Measurements from ENCODE around the gene INPP4A.

Gene INPP4A

DNA sequence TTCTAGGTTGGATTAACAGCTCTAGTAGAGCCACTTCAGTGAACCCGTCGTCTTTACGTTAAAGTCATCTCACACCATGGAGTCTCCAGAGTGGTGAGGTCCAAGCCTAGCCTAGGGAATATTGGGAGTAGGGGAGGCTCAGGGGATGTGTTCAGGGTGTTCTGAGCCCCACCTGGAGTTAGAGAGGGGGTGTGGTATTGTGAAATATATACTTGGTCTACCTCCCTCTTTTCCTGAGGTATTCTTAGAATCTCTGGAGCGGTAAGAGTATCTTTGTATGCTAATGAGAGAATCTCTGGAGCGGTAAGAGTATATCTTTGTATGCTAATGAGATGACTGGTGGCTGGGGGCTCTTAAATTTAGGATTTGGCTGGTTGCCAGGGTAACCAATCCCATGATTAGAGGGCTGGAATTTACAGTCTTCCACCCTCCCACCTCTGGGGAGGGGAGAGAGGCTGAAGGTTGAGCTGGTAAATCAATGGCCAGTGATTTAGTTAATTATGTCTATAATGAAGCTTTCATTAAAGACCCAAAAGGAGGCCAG lies 69.5 kb downstream of the INPP4A start:
- TF ChIP-seq CTCF (IDR thresholded peaks at IDR 0.05; ENCODE audit: extremely low read depth, missing control alignments) = no peak

GRCh38 chr2:98514879-98515249 lies 70.2 kb downstream of the INPP4A start:
- DNase-seq (ENCODE audit: low spot score) = no peak
- no peak for TF ChIP-seq CTCF (IDR thresholded peaks at IDR 0.05; ENCODE audit: extremely low read depth, missing control alignments)

More for the DNA sequence above, 69.5 kb downstream of the INPP4A start:
- no peak for DNase-seq (ENCODE audit: low spot score)

DNA sequence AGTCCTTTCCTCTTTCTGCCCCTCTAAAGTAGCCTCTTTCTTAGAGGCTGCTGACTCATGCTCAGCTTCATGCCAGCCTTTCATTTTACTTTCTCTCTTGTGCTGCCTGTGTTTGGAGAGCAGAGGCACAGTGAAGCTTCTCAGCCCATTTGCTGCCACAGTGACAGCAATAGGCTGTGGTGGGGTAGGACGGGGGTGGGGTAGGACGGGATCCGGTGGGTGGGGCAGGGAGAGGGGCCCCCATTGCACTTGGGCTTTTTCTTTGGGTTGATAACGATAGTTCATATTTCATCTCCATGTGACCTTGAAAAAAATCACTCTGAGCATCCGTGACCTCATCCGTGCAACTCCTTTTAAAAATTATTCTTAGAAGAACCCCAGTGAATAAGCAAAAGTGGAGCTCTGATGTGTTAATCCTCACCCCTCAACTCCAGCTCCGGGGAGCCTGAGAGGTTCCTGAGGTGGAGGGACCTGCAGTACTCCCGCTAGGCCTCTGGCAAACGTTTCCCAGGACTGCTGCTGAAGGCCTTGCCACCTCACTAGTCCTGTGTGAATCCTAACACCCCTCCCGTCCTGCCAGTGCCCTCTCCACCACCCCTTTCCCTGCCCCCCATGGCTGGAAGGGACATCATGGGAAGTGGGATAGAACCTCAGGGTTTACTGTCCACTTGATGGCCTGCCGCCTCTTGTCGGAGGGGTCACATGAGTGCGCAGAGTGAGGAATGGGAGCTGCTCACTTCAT lies 70.8 kb downstream of the INPP4A start:
- DNase-seq (ENCODE audit: low spot score) = no peak

DNA sequence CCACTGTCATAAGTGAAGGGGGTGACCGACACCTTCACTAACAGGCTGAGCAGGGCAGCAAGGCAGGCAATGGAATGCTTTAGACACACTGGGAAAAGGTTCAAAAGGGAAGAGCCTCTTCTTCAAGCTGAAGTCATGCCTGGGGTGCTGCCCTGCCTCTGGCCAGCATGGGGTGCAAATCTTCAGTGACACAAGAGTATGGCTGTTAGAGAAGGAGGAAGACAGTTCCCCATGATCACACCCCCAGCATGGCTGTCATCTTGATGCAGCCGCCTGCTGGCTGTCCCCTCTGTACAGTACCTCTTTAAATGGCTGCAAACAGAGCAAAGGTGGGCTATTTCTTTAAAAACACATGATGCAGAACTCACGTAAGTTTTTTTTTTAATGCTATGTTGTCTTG lies 71.9 kb downstream of the INPP4A start:
- no peak for DNase-seq (ENCODE audit: low spot score)
- TF ChIP-seq CTCF (IDR thresholded peaks at IDR 0.05; ENCODE audit: extremely low read depth, missing control alignments) = no peak

More for the DNA sequence above, 70.8 kb downstream of the INPP4A start:
- TF ChIP-seq CTCF (IDR thresholded peaks at IDR 0.05; ENCODE audit: extremely low read depth, missing control alignments) = no peak

DNA sequence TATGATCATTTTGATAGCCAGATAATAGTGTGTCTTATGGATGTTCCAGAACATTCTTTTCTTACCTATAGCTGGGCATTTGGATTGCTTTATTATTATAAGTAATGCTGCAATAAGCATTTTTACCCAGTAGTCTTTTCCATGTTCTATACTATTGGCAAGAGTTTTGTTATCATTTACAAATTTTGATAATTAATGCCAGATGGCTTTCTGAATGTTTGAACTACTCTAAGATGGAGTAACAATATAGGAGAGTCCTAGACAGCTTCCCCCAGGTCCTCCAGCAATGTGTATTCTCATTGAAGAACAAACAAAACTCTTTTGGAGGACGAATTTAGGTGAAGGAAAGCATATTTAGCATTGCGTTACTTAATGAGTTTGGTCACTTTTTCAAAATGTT lies 73.0 kb downstream of the INPP4A start:
- no peak for DNase-seq (ENCODE audit: low spot score)

DNA sequence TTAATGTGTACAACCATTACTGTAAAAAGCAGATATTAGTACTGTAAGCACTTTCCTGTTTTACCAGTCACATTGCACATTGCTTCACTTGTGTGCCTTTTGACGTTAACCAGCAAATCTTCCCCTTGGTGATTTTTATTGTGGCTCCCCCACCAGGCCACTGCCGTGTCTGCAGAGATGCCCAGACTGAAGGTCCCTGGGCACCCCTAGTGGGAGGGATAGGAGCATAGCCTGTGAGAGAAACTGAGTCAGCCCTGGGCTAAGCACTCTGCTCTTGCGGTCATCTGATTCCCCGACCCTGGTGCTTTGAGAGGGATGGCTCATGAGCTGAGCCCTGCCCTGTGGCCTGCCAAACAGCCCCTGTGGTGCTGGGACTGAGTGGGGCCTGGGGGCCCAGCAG lies 73.4 kb downstream of the INPP4A start:
- DNase-seq (ENCODE audit: low spot score) = peak; percentile 60
- peak; percentile 68 for TF ChIP-seq CTCF (IDR thresholded peaks at IDR 0.05; ENCODE audit: extremely low read depth, missing control alignments)

More for the DNA sequence above, 73.0 kb downstream of the INPP4A start:
- TF ChIP-seq CTCF (IDR thresholded peaks at IDR 0.05; ENCODE audit: extremely low read depth, missing control alignments) = no peak

GRCh38 chr2:98519156-98519555 lies 74.5 kb downstream of the INPP4A start:
- DNase-seq (ENCODE audit: low spot score) = no peak
- no peak for TF ChIP-seq CTCF (IDR thresholded peaks at IDR 0.05; ENCODE audit: extremely low read depth, missing control alignments)
